Erythroblast (primary cell): Measurements from ENCODE around the gene SFMBT2.

Source experiments
- DNase-seq, 2 experiments: peaks; one replicate each; lab custom pipeline; 2025; lab: John Stamatoyannopoulos, UW
- GATA1 ChIP-seq: IDR thresholded peaks from 2 replicates; pipeline ENCODE4 v1.6.1; 2011; ENCODE audit warnings: low read depth, mild to moderate bottlenecking, control low read depth, low read length, moderate library complexity
- POLR2A ChIP-seq: IDR thresholded peaks from 2 replicates; pipeline ENCODE4 v1.6.1; 2011; ENCODE audit warnings: mild to moderate bottlenecking, low read length

Gene SFMBT2

DNA sequence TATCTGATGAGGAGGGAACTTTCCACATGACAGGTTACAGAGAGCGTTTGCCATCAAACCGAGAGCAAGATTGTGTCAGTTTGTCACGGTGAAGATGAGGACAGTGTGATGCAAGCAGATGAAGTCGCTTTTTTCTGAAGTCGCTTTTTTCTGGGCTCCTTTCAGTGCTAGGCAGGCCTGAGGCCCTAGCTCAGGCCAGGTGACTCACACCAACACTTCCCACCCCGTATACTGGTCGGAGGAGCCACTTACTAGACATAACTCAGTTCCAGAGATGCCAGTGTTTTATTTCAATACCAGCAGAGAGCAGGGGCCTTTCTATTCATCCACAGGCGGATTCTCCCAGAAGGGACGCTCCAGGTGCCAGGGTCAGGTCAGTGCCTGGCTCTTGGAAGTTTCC, 58.9 kb downstream of the SFMBT2 start:
- no peak for DNase-seq
- TF ChIP-seq POLR2A, result no peak
- TF ChIP-seq GATA1, result no peak

DNA sequence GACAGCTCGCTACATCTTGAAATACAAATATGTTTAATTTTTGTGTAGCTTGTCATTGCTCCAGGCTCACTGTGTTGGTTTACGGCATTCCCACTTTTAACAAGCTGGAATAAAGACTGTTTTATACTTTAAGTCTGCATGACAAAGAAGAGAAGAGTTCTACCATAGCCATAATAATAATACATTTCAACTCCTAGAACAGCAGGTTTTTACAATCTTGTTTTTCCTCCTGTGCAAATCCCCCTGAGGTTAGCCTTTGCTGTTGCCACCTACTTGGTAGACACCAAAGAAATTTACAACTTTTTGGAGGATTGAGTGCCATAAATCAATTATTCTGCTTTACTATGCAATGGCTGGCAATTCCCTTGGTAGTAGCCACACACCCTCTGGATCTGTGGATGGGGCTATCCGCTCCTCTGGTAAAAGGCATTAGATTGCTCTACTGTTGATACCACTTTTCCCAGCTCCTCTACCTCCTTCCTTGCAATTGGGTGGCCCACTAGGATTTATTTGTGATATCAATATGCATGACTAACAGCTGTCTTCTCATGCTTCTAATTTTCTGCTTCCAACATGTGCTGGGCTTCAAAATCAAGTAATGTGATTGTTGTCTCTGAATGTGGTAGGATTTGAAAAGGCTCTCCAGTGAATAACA, 60.2 kb downstream of the SFMBT2 start:
- TF ChIP-seq GATA1 (no peak), POLR2A (no peak)
- DNase-seq, result no peak

DNA sequence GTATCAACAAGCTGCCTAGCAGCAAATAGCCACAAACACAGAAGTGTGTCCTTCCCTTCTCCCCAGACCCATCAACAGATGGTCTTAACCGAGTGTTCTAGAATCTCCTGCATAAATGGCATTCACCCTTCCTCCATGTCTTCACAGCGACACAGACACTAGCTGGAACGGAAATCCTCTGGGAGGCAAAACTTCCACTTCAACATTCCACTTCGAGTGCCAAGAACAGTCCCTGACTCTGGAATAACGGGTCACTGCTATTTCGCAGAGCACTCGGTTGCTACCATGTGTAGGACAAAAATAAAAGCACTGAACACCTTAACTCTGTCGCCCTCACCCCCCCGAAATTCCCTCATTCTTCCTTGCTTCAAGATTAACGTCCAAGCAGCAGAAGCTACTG, 65.1 kb downstream of the SFMBT2 start:
- DNase-seq, result no peak
- TF ChIP-seq POLR2A (no peak), GATA1 (no peak)

DNA sequence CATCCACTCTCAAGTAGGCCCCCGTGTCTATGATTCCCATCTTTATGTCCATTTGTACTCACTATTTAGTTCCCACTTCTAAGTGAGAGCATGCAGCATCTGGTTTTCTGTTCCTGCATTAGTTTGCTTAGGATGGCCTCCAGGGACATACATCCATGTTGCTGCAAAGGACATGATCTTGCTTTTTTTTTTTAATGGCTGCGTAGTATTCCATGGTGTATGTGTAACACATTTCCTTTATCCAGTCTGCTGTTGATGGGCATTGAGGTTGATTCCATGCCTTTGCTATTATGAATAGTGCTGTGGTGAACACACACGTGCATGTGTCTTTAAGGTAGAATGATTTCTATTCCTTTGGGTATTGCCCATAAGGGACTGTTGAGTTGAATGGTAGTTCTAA, 67.8 kb downstream of the SFMBT2 start:
- TF ChIP-seq POLR2A (no peak), GATA1 (no peak)
- DNase-seq, result no peak

DNA sequence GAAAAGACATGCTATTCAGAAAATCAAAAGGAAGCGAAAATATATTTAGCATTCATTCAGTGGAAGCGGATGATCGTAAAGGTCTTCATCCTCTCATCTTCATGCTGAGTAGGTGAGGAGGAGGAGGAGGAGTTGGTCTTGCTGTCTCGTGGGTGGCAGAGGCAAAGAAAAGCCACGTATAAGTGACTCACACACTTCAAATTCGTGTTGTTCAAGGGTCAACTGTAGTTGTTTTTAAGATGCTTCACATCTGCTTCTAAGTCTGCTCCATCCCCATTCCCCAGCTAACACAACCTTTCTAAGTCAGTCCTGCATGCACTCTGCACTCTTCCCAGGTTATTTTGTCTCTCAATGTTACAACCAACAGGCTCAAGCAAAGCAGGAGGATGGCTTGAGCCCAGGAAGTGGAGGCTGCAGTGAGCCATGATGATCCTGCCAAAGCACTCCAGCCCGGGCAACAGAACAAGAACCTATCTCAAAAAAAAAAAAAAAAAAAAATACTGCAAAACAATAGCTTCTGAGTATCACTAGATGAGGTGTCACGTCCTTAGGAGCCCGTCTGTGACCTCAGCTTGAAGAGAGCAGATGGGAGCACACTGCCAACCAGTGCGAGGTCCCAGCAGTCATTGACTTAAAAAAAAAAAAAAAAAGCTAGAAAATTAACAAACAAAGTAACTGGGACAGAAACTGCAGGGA, 70.5 kb downstream of the SFMBT2 start:
- no peak for TF ChIP-seq POLR2A
- TF ChIP-seq GATA1, result no peak
- no peak for DNase-seq

DNA sequence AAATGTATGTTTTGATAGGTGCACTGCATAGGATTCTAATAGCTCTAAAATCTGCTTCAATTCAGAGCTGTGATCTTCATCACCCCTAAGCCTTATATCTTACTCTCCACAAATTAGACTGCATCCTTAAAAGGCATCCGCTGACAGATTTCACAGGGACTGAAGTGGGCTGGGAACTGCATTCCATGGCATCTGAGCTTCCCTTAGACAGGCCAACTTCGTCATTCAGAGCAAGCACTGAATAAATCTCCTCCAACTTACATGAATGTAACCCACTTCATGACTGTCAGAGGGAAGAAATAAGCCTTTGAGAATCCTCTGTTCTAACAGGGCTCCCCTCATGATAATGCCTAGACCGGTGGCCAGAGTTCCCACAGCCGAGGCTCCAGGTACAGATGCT, 71.3 kb downstream of the SFMBT2 start:
- DNase-seq, result no peak
- TF ChIP-seq GATA1, result no peak
- no peak for TF ChIP-seq POLR2A

DNA sequence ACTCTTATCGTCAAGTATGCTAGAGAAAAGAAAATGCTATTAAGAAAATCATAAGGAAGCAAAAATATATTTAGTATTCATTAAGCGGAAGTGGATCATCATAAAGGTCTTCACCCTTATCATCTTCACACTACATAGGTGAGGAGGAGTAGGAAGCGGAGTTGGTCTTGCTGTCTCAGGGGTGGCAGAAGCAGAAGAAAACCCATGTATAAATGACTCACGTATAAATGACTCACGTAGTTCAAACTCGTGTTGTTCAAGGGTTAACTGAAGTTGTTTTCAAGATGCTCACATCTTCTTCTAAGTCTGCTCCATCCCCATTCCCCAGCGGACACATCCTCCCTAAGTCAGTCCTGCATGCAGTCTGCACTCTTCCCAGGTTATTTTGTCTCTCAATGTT, 72.4 kb downstream of the SFMBT2 start:
- TF ChIP-seq POLR2A (no peak), GATA1 (no peak)

DNA sequence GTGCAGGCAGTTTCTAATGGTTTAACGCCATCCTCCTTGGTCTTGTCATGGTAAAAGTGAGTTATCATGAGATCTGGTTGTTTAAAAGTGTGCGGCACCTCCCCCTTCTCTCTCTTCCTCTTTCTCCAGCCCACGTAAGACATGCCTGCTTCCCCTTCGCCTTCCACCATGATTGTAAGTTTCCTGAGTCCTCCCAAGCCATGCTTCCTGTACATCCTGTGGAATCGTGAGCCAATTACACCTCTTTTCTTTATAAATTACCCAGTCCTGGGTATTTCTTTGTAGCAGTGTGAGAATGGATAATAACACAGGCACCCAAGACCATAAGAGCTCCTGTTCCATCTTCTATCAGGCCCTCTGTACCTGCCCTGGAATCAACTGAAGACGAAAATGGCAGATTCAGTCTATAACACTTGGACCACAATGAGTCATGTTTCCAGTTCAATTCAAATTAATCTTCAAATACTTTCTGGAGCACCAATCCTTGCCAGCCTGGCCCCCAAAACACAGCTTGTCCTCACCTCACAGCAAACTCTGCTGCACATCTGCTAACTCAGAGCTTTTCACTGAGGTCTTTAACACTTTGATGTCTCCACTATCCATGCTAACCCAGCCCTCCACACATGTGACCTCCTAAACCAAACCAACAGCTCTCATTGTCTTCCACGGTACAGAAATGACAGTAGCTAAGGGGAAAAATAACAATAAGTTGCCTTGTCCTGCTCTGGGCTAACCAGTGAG, 73.2 kb downstream of the SFMBT2 start:
- no peak for DNase-seq
- TF ChIP-seq POLR2A (no peak), GATA1 (no peak)

More for the DNA sequence above, 72.4 kb downstream of the SFMBT2 start:
- DNase-seq, result no peak

DNA sequence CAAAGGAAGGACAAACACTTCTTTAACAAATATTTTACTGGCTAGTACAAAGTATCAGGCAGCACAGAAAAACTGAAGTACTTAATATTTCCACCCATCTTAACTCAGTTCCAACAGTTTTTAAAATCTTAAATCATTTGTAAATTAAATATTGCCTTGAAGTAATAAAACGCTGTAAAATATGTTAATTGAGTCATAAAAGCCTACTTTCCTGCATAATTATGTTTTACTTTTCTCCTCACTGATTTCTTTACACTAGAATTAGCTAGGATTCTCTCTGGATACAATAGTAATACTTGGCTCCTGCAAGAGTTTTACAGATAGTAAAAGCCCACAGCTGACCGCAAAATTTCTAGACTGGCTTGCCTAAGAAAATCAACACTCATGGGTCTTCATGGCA, 74.9 kb downstream of the SFMBT2 start:
- TF ChIP-seq POLR2A (no peak), GATA1 (no peak)
- no peak for DNase-seq

DNA sequence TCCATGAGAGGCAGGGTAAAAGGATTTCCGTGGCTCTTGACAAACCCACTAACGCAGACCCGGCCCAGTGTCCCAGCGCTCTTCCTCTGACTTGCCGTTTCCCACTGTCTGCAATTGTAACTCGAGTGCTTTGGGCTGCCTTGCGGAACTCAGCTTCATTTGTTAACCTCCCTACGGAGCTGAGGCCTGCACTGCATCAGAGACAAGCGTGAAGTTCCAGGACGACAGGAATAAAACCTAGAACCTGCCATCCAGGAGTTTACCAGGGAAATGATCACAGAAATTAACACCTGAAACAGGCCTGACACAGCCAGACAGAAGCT, 76.2 kb downstream of the SFMBT2 start:
- no peak for TF ChIP-seq POLR2A
- TF ChIP-seq GATA1, result no peak
- DNase-seq, result no peak

DNA sequence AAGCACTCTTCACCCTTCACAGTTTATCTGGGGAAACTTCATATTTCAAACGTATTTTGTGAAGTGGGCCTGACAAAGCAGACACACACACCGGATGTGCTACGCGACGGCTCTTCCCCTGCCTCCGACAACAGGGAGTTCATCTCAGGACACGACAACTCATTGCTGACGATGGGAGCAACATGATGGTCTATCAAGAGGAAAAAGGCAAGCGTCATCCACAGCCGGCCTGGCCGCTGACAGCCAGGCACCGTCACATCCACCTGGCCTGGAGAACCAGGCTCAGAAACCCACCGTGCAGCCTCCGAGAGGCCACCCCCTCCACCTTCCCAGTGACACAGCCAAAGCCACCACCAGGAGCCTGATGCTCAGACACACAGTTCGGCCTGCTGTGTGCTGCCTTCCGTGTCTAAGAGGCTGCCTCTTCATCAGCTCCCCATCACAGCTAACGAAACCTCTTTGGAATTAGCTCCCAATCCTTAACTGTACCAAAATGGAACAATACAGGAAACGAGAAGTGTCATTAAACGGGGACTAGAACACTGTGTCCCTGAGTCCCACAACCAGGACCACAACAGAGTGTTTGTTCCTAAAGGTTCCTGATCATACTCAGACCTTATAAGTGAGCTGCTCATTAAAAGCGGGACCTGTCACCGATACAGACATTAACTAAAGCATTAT, 76.7 kb downstream of the SFMBT2 start:
- no peak for DNase-seq

DNA sequence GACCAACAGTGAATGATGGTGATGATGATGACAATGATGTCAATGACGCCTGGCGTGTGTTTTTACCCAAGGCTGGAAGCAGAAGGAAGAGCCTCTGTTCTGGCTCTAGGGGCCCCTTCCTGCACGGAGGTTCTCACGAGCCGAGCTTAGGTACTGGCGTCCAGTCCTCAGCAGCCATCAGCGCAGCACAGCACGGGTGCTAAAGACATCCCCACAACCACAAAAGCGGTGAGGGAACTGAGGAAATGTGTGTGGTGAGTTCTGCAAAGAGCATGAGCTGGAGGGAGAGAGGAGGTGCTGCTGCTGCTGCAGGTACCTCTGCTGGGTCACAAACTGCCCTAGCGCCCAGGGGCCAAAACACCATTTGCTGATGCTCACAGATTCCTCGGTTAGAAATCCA, 81.6 kb downstream of the SFMBT2 start:
- no peak for DNase-seq
- TF ChIP-seq POLR2A, result no peak
- TF ChIP-seq GATA1, result no peak

More for the DNA sequence above, 76.7 kb downstream of the SFMBT2 start:
- no peak for TF ChIP-seq GATA1
- TF ChIP-seq POLR2A, result no peak

DNA sequence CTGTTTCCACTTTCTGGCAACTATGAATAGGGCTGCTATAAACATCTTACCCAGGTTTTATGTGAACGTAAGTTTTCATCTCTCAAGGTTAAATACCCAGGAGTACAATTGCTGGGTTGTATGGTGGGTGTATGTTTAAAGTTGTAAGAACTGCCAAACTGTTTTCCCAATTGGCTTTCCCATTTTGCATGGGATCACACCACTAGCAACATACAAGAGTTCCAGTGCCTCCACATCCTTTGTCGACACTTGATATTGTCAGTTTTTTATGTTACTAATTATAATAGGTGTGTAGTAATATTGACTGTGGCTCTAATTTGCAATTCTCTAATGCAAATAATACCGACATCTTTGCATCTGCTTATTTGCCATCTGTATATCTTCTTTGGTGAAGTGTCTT, 82.9 kb downstream of the SFMBT2 start:
- DNase-seq, result no peak
- no peak for TF ChIP-seq POLR2A

DNA sequence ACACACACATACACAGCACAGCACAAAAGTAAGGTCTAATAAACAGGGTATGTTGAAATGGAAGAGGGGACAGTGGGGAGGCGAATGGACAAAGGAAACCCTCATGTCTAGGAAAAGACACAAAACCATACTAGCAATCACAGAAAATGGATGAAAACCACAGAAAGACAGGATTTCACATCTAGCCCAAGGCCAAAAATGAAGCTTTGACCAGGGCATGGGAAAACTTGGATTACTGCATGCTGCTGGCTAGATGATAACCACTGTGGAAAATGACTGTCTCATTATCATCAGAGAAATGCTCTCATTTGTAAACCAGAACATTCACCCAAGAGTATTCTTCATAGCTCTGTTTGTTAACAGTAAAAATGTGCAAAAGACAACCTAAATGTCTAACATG, 88.2 kb downstream of the SFMBT2 start:
- no peak for DNase-seq
- TF ChIP-seq POLR2A, result no peak
- no peak for TF ChIP-seq GATA1

DNA sequence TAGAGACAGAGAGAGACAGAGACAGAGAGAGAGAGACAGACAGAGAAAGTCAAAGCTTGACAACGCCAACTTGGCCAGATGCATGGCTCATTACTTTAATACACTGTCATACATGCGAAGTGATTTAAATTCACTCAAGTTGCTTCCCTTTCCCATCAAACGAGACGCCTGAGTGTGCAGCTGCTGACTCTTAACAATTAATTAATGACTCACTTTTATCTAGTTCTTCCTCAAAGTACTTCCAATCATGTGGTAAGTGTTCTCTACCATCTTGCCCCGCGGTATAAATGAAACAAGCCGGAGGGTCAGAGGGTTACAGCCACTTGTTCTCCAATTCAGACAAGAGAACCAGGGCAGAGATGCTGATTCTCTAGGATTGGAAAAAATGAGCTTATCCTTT, 90.8 kb downstream of the SFMBT2 start:
- DNase-seq, result no peak
- TF ChIP-seq POLR2A, result no peak
- TF ChIP-seq GATA1, result no peak
